NCI-H2196 treated with DMSO at 0.1 percent for 48 hours (cell line): ENCODE measurements around the gene CDY1B.
"Not testable (repeated sequence)": the region's sequence is repeated elsewhere in the genome, so short reads cannot be mapped to it uniquely, and the experiment has no call there.

Experiments used
- DNase-seq: peaks from one replicate; lab custom pipeline; 2025; ENCODE audit not compliant: unreplicated experiment; lab: John Stamatoyannopoulos, UW

CDY1B gene, protein sequence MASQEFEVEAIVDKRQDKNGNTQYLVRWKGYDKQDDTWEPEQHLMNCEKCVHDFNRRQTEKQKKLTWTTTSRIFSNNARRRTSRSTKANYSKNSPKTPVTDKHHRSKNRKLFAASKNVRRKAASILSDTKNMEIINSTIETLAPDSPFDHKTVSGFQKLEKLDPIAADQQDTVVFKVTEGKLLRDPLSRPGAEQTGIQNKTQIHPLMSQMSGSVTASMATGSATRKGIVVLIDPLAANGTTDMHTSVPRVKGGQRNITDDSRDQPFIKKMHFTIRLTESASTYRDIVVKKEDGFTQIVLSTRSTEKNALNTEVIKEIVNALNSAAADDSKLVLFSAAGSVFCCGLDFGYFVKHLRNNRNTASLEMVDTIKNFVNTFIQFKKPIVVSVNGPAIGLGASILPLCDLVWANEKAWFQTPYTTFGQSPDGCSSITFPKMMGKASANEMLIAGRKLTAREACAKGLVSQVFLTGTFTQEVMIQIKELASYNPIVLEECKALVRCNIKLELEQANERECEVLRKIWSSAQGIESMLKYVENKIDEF

DNA sequence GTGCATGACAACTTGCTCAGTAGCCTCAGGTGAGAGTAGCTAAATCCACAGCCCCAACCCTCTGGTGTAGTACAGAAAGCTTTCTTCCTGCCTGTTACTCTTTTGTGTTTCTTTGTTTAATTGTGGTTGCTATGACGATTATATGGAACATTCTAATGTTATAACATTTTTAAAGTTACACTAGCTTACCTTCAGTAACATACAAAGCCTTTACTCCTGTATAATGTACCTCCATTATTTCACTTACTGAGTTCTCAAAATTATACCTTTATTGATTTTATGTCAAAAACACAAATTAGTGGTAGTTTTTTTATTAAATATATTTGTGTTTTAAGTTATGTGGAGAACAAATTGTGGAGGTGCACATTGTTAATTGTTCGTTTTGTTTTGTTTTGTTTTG is at the start of gene CDY1B:
Gene CDY1B (minus strand): TSS at position 101 of the 400 bp plus-strand sequence. CDS start 331 bp downstream, outside the sequence.
- not testable (repeated sequence) for DNase-seq

- DNase-seq = not testable (repeated sequence)
These were observed 1.7 kb upstream of the CDY1B start for GRCh38 chrY:24049525-24049924.

DNA sequence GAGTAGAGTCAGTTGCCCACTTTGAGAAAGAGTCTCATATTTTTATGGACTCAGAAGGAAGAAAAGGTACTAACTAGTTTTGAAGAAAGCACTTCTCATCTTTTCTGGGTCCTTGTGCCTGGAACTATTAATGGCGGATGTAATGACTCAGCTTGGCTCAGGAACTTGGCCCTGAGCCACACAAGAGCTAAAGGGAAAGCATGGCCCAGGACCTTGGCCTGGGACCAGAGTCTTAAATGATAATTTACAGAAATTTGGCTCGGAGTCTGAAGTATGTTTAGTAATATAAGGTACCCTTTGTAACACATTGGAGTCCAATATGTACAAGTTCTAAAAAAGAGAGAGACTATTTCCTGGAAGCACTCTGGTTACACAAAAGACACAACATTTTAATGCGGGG is 4.6 kb downstream of the CDY1B start:
- not testable (repeated sequence) for DNase-seq

- DNase-seq = not testable (repeated sequence)
These were observed 8.7 kb downstream of the CDY1B start for GRCh38 chrY:24039008-24039718.

GRCh38 chrY:24026212-24027103 is 21.4 kb downstream of the CDY1B start:
- not testable (repeated sequence) for DNase-seq
